ENCODE results near the gene SOX5. TPM values are rescaled to one million over a fixed set of nuclear protein-coding genes. Genes with fewer than 3 reads are reported as not detected.
A peak's percentile ranks its signal among the peaks of the same experiment; 100 is the strongest.

SOX5 gene
- total RNA-seq, 4 donors from 2014 or later: 13.2 to 32.4 (median 23.3) TPM

- H3K9me3 ChIP-seq: no peaks in the 10 kb centered on the region
- no peak for DNase-seq
- no peaks in the 10 kb centered on the region for H3K4me1 ChIP-seq
- intact Hi-C loops (cut with DNase I): no loop called here
- TF ChIP-seq CTCF (IDR thresholded peaks at IDR 0.05) (no peak), POLR2A (IDR thresholded peaks at IDR 0.05) (no peak)
- H3K4me3 ChIP-seq (replicated peaks in 1 of 3): no peak overlapping the region
- H3K27ac ChIP-seq: no peak overlapping the region
- no peaks in the 10 kb centered on the region for H3K27me3 ChIP-seq
- no peaks in the 10 kb centered on the region for H3K36me3 ChIP-seq
These were observed 268.2 kb downstream of the SOX5 start for GRCh38 chr12:23681237-23681636.

GRCh38 chr12:23674064-23674463 lies 275.4 kb downstream of the SOX5 start:
- H3K4me1 ChIP-seq: peaks cover 5 to 6% of the 10 kb centered on the region in 2 donors
- intact Hi-C loops (cut with DNase I): no loop called here
- H3K27ac ChIP-seq: no peak overlapping the region
- no peaks in the 10 kb centered on the region for H3K36me3 ChIP-seq
- H3K4me3 ChIP-seq (replicated peaks in 1 of 3): no peak overlapping the region
- H3K9me3 ChIP-seq: no peaks in the 10 kb centered on the region
- no peak for DNase-seq
- no peak for TF ChIP-seq CTCF (IDR thresholded peaks at IDR 0.05)
- TF ChIP-seq POLR2A (IDR thresholded peaks at IDR 0.05): no peak
- no peaks in the 10 kb centered on the region for H3K27me3 ChIP-seq
- WGBS, 2 donors: 93 to 95% methylated on average over 7 of the region's 7 CpGs

- Histone ChIP-seq H3K27me3 (no peaks in the 10 kb centered on the region), H3K27ac (no peak overlapping the region), H3K36me3 (no peaks in the 10 kb centered on the region), H3K4me3 (replicated peaks in 1 of 3) (no peak overlapping the region), H3K4me1 (peaks cover 5 to 6% of the 10 kb centered on the region in 2 donors), H3K9me3 (no peaks in the 10 kb centered on the region)
- DNase-seq: peak; percentile 6 to 21
- intact Hi-C loops (cut with DNase I): no loop called here
- no peak for TF ChIP-seq POLR2A (IDR thresholded peaks at IDR 0.05)
- no peak for TF ChIP-seq CTCF (IDR thresholded peaks at IDR 0.05)
- WGBS, 2 donors: 53 to 62% methylated on average over 3 of the region's 3 CpGs
These were observed 277.6 kb downstream of the SOX5 start for GRCh38 chr12:23671881-23672280.

- 86 to 88% methylated on average over 2 of the region's 2 CpGs for WGBS, 2 donors
These were observed 278.8 kb downstream of the SOX5 start for GRCh38 chr12:23670684-23671083.

GRCh38 chr12:23669691-23670090 lies 279.8 kb downstream of the SOX5 start:
- Histone ChIP-seq H3K4me1 (peaks cover 5 to 6% of the 10 kb centered on the region in 2 donors), H3K4me3 (replicated peaks in 1 of 3) (no peak overlapping the region), H3K9me3 (no peaks in the 10 kb centered on the region), H3K36me3 (no peaks in the 10 kb centered on the region), H3K27me3 (no peaks in the 10 kb centered on the region), H3K27ac (no peak overlapping the region)
- intact Hi-C loops (cut with DNase I): no loop called here
- DNase-seq: no peak
- TF ChIP-seq POLR2A (IDR thresholded peaks at IDR 0.05) (no peak), CTCF (IDR thresholded peaks at IDR 0.05) (no peak)
- WGBS, 2 donors: 90 to 93% methylated on average over 6 of the region's 6 CpGs

More at GRCh38 chr12:23670684-23671083, 278.8 kb downstream of the SOX5 start:
- peaks cover 5 to 6% of the 10 kb centered on the region in 2 donors for H3K4me1 ChIP-seq
- no peaks in the 10 kb centered on the region for H3K36me3 ChIP-seq
- no peaks in the 10 kb centered on the region for H3K27me3 ChIP-seq
- H3K27ac ChIP-seq: no peak overlapping the region
- DNase-seq: no peak
- H3K4me3 ChIP-seq (replicated peaks in 1 of 3): no peak overlapping the region
- TF ChIP-seq POLR2A (IDR thresholded peaks at IDR 0.05) (no peak), CTCF (IDR thresholded peaks at IDR 0.05) (no peak)
- intact Hi-C loops (cut with DNase I): no loop called here
- H3K9me3 ChIP-seq: no peaks in the 10 kb centered on the region
